CD4-positive, alpha-beta T cell (primary cell): ENCODE data around the gene LRP8. TPM values are rescaled to one million over a fixed set of nuclear protein-coding genes. Genes with fewer than 3 reads are reported as not detected.

Experiments used
- ATAC-seq: fragments of 200-7000 bp; cut with Tn5 transposase; one replicate; pipeline ENCODE4 v1.10.0; 2022; ENCODE audit warnings: mild to moderate bottlenecking; ENCODE audit not compliant: poor library complexity
- CTCF ChIA-PET: fragments of 350-600 bp; sonication (Branson Sonifier 250); formaldehyde crosslinking; loops from one replicate; lab custom pipeline; 2021; ENCODE audit warnings: antibody characterized with exemption, inconsistent platforms; lab: Charles Lee
- POLR2A ChIA-PET: fragments of 350-600 bp; sonication (Branson Sonifier 250); formaldehyde crosslinking; loops from one replicate; lab custom pipeline; 2021; ENCODE audit warnings: antibody characterized with exemption, inconsistent platforms; lab: Charles Lee
- DNase-seq, 14 experiments: peaks; one replicate each; pipeline ENCODE4 v3.0.0-alpha.2; 2013 to 2020; ENCODE audit warnings: mixed read lengths in 2 of 14
- H3K27ac ChIP-seq, 2 donors: one replicate each; pipeline versions ENCODE4 v1.5.1 to v1.7.0; 2013; ENCODE audit warnings: low read length in 2 of 2, low read depth in 1 of 2, mild to moderate bottlenecking in 1 of 2
- H3K27me3 ChIP-seq, 2 experiments: 1 replicate in 1 of 2; 2 replicates in 1 of 2; pipeline versions ENCODE4 v1.6.1 to v1.7.0; 2013; ENCODE audit warnings: low read length in 2 of 2, control low read depth in 1 of 2, mild to moderate bottlenecking in 1 of 2, moderate library complexity in 1 of 2; ENCODE audit not compliant: insufficient read depth in 2 of 2, control insufficient read depth in 1 of 2
- H3K36me3 ChIP-seq: one replicate; pipeline ENCODE4 v1.6.1; 2013; ENCODE audit warnings: low read length, control low read depth; ENCODE audit not compliant: insufficient read depth
- H3K4me1 ChIP-seq: one replicate; pipeline ENCODE4 v1.6.1; 2013; ENCODE audit warnings: low read length, control low read depth; ENCODE audit not compliant: insufficient read depth
- H3K4me3 ChIP-seq: one replicate; pipeline ENCODE4 v1.5.1; 2013; ENCODE audit warnings: mild to moderate bottlenecking, low read length, moderate library complexity
- H3K9me3 ChIP-seq, 2 experiments: 1 replicate in 1 of 2; 2 replicates in 1 of 2; pipeline versions ENCODE4 v1.6.1 to v1.7.0; 2013; ENCODE audit warnings: low read length in 2 of 2, mild to moderate bottlenecking in 2 of 2, control low read depth in 1 of 2, moderate library complexity in 1 of 2; ENCODE audit not compliant: control insufficient read depth in 1 of 2, insufficient read depth in 1 of 2
- H3K27ac Mint-ChIP-seq: one replicate; pipeline ENCODE4 v1.8.0; 2020; ENCODE audit warnings: mixed read lengths
- H3K27me3 Mint-ChIP-seq: one replicate; pipeline ENCODE4 v1.8.0; 2021; ENCODE audit warnings: mixed read lengths
- H3K36me3 Mint-ChIP-seq: one replicate; pipeline ENCODE4 v1.8.0; 2021; ENCODE audit warnings: low read depth, mixed read lengths
- H3K4me1 Mint-ChIP-seq: one replicate; pipeline ENCODE4 v1.8.0; 2021; ENCODE audit warnings: low read depth, mixed read lengths
- H3K4me3 Mint-ChIP-seq: one replicate; pipeline ENCODE4 v1.8.0; 2020; ENCODE audit warnings: mild to moderate bottlenecking, mixed read lengths
- H3K9me3 Mint-ChIP-seq: one replicate; pipeline ENCODE4 v1.8.0; 2020; ENCODE audit warnings: mixed read lengths
- intact Hi-C, 2 experiments: fragments of 100-400 bp; cut with DNase I in 1 of 2; cut with micrococcal nuclease in 1 of 2; formaldehyde crosslinking; loops; one replicate each; pipeline versions ENCODE4 v1.15.1 to v1.9.0; 2023 to 2025; cut with DNase I, micrococcal nuclease
- total RNA-seq, 174 experiments: library from RNA in 2 of 174; stranded (reverse) in 2 of 174; gene quantifications; one replicate each; pipeline ENCODE4 v1.2.3 and lab custom pipeline; 2021 to 2026
- TF ChIP-seq, protein P1 (sequence below): fragments of 200-600 bp; IDR thresholded peaks from one replicate; pipeline ENCODE4 v1.8.0; 2022; ENCODE audit warnings: antibody characterized with exemption, mild to moderate bottlenecking

The LRP8 gene
- total RNA-seq, 2 experiments from 2014 or later = 8.1 to 11.5 TPM

DNA sequence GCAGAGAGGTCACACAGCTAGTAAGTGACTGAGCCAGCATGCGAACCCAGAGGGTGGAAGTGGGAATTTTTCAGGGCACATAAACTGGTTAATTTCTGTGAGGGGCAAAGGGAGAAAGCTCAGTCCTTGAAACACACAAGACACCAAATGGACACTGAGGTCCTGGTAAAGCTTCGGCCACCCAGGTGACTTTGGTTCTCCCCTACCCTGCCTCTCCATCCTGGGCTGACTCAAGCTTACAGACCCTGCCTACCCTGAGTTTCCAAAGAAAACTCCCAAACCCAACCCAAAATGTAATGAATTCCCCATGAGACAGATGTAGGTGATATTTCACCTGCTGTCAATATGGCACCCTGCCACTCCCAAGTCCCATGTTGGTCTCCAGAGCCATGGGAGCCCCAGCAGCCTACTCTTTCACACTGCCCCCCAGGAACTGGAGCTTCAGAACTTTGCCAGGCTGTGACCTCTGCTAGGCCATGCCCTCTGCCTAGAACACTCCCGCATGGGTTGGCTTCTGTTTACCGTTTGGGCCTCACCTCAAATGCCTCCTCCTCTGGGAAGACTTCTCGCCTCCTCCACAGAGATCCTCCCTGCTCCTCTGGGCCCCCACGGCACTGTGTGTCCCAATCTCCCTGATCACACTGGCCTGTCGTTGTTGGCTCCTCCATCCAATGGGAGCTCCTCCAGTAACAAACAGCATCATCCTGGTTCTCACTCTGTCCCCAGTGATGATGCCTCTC, 3.7 kb upstream of the LRP8 start:
- Histone ChIP-seq H3K4me3 (no peak overlapping the region), H3K27me3 (no peaks in the 10 kb centered on the region), H3K4me1 (peaks cover 18% of the 10 kb centered on the region), H3K9me3 (no peaks in the 10 kb centered on the region), H3K27ac (no peak overlapping the region), H3K36me3 (no peaks in the 10 kb centered on the region)
- ChIA-PET POLR2A (no interaction called here), CTCF (no interaction called here)
- peaks cover 4% of the 10 kb centered on the region for H3K36me3 Mint-ChIP-seq
- H3K27ac Mint-ChIP-seq = no peak overlapping the region
- no peak for ATAC-seq
- TF ChIP-seq, protein P1, sequence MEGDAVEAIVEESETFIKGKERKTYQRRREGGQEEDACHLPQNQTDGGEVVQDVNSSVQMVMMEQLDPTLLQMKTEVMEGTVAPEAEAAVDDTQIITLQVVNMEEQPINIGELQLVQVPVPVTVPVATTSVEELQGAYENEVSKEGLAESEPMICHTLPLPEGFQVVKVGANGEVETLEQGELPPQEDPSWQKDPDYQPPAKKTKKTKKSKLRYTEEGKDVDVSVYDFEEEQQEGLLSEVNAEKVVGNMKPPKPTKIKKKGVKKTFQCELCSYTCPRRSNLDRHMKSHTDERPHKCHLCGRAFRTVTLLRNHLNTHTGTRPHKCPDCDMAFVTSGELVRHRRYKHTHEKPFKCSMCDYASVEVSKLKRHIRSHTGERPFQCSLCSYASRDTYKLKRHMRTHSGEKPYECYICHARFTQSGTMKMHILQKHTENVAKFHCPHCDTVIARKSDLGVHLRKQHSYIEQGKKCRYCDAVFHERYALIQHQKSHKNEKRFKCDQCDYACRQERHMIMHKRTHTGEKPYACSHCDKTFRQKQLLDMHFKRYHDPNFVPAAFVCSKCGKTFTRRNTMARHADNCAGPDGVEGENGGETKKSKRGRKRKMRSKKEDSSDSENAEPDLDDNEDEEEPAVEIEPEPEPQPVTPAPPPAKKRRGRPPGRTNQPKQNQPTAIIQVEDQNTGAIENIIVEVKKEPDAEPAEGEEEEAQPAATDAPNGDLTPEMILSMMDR = no peak
- peak overlapping the region; percentile 36 for H3K4me3 Mint-ChIP-seq
- H3K9me3 Mint-ChIP-seq = no peaks in the 10 kb centered on the region
- peaks cover 19% of the 10 kb centered on the region for H3K4me1 Mint-ChIP-seq
- no peaks in the 10 kb centered on the region for H3K27me3 Mint-ChIP-seq
- intact Hi-C loops = loop anchor here in 1 of 2 experiments (2.0 to 10.0 kb wide), 2 partner anchors 37 to 723 kb away; partner anchors contain the start of genes TCEANC2 and TMEM59
- DNase-seq = no peak

DNA sequence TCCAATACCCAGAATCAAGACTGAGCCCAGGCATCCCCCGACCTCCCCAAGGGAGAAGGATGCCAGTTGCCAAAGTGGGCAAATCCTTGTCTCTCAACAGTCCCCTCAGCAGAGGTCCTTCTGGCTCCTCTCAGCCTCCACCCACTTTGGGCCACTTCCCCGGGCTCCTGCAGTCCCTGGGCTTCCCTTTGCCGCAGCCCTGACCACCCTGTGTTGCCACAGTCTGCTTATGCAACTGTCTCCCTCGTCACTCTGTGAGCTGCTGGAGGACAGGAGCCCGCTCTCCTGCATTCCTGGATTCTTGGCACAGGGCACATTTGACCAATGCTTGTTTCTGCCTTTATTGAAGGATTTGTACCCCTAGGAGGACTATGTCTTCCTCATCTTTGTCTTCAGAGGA, 2.9 kb upstream of the LRP8 start:
- POLR2A ChIA-PET = no interaction called here
- CTCF ChIA-PET = no interaction called here

DNA sequence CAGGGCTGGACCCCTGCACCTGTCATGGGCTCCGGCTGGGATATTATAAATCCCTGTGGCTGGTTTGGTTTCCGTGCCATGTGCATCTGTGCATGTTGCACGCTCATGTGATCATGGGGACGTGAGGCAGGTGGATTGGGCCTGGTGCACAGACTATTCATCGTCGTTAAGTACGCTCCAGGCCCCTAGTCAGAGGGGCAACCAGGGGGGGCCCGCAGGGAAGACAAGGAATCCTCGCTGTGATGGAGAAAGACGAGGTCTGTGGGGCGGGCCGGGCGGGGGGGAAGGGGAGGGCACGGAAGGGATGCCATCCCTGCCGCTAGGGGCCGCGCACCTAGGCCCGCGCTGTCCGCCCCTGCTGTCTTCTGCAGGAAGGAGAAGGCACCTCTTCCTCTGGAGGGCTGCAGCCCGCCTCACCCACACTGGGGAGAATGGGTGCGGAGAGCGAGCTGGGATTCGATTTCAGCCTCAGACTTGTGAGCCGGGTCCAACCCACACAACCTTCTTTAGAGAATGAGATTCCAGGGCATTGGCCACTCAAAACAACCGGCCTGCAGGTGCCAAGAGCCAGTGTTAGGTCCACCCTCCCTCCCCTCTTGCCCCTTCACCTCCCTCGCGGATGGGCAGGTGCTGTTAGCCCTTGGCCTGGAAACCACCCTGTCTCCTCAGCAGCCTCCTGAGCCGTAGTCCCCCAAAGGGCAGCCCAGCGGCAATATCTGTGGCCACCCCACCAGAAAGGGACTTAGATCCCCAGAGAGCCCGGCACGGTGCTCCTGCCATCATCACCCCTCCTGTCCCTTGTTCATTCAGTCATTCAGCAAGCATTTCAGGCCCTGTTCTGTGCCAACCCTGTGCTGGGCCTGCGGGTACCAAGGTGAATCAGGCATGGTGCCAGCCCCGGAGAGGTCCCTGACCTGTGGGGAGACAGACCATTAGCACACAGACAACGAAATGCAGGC, 950 bp upstream of the LRP8 start:
- ChIA-PET POLR2A (no interaction called here), CTCF (no interaction called here)
- no peaks in the 10 kb centered on the region for H3K9me3 Mint-ChIP-seq
- H3K4me3 ChIP-seq = peak overlapping the region; percentile 59
- peak overlapping the region; percentile 97 for H3K4me3 Mint-ChIP-seq
- H3K27ac Mint-ChIP-seq = peak overlapping the region; percentile 90
- intact Hi-C loops = loop anchor here in 1 of 2 experiments (5.0 to 10.0 kb wide), 3 partner anchors 92 to 1386 kb away; partner anchors contain the start of genes IFT25, LRRC42, MAGOH and TTC4
- no peaks in the 10 kb centered on the region for H3K36me3 ChIP-seq
- peaks cover 17% of the 10 kb centered on the region for H3K4me1 Mint-ChIP-seq
- peaks cover 26% of the 10 kb centered on the region for H3K4me1 ChIP-seq
- peak overlapping the region; percentile 5 to 13 for H3K27ac ChIP-seq
- H3K27me3 ChIP-seq = no peaks in the 10 kb centered on the region
- DNase-seq = peak in 7 of 14 experiments; percentile 6 to 60 (median 19)
- H3K36me3 Mint-ChIP-seq = peaks cover 4% of the 10 kb centered on the region
- H3K27me3 Mint-ChIP-seq = no peaks in the 10 kb centered on the region
- no peaks in the 10 kb centered on the region for H3K9me3 ChIP-seq
- TF ChIP-seq, protein P1 = no peak
- ATAC-seq = no peak

More for the DNA sequence above, 2.9 kb upstream of the LRP8 start:
- DNase-seq = peak in 1 of 14 experiments; percentile 29
- Histone ChIP-seq H3K27me3 (no peaks in the 10 kb centered on the region), H3K36me3 (no peaks in the 10 kb centered on the region), H3K9me3 (no peaks in the 10 kb centered on the region), H3K27ac (no peak overlapping the region), H3K4me1 (peaks cover 25% of the 10 kb centered on the region), H3K4me3 (no peak overlapping the region)
- H3K4me1 Mint-ChIP-seq = peaks cover 19% of the 10 kb centered on the region
- peak overlapping the region; percentile 61 for H3K4me3 Mint-ChIP-seq
- no peaks in the 10 kb centered on the region for H3K9me3 Mint-ChIP-seq
- intact Hi-C loops = loop anchor here in 1 of 2 experiments (10.0 kb wide), 1 partner anchor 724 kb away; the partner anchor contains the start of genes TCEANC2 and TMEM59
- no peaks in the 10 kb centered on the region for H3K27me3 Mint-ChIP-seq
- H3K27ac Mint-ChIP-seq = peak overlapping the region; percentile 22
- H3K36me3 Mint-ChIP-seq = peaks cover 4% of the 10 kb centered on the region
- no peak for ATAC-seq
- TF ChIP-seq, protein P1 = no peak
